PC-9 (cell line): Measurements from ENCODE around the gene FBXO48.

ENCODE experiments used
- EZH2 ChIP-seq: fragments of 200-600 bp; sonication (generic); IDR thresholded peaks from 2 replicates; pipeline ENCODE4 v1.8.0; 2017; ENCODE audit warnings: antibody characterized with exemption, low read depth
- TF ChIP-seq, protein P1 (sequence below): fragments of 200-600 bp; sonication (generic); conservative IDR thresholded peaks from 2 replicates; pipeline ENCODE4 v1.6.1; 2017; ENCODE audit warnings: mixed run types, antibody characterized with exemption, mild to moderate bottlenecking, moderate library complexity

DNA sequence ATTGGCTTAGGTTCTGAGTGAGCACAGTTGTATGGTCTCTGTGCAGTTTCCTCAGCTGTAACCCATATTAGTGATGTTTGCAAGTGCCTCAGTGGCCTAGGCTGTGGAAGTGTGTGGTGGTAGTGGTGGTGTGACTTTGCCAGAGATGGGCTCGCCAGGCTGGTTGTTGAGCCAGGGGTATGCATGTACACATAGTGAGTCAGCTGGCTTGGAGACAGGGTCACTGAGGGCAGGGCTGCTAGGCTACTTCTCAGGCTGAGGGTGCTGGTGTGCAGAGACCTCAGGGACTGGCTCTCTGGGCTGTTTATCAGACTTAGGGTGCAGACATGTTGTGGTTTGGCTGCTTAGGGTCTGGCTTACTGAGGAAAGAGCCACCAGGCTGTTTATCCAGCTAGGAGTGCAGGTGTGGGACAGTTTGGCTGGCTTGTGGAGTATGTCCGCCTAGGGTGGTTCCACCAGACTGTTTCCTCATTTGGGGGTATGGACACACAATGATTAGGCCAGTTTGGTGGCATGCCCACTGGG lies 15.3 kb upstream of the FBXO48 start:
- TF ChIP-seq, protein P1, sequence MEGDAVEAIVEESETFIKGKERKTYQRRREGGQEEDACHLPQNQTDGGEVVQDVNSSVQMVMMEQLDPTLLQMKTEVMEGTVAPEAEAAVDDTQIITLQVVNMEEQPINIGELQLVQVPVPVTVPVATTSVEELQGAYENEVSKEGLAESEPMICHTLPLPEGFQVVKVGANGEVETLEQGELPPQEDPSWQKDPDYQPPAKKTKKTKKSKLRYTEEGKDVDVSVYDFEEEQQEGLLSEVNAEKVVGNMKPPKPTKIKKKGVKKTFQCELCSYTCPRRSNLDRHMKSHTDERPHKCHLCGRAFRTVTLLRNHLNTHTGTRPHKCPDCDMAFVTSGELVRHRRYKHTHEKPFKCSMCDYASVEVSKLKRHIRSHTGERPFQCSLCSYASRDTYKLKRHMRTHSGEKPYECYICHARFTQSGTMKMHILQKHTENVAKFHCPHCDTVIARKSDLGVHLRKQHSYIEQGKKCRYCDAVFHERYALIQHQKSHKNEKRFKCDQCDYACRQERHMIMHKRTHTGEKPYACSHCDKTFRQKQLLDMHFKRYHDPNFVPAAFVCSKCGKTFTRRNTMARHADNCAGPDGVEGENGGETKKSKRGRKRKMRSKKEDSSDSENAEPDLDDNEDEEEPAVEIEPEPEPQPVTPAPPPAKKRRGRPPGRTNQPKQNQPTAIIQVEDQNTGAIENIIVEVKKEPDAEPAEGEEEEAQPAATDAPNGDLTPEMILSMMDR: no peak
- no peak for TF ChIP-seq EZH2
